Cortex of kidney (tissue), 1 donor: Measurements from ENCODE around the gene COL18A1.

ENCODE experiments used
- DNase-seq: peaks from one replicate; lab custom pipeline; 2025; lab: John Stamatoyannopoulos, UW

The COL18A1 gene

DNA sequence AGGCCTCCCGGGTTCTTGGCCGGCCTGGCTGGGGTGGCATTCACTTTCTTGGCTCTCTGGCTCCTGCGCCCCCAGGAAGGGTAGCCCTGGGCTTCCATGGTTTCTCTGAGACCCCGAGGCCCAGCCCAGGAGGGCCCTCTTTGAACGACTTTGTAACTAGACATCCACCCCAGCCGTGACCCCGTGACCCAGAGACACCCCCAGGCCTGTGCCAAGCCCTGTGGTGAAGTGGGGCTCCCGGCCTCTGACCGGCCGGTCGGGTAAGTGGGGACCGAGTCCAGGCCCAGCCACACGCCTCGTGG is 64.0 kb downstream of the COL18A1 start:
- DNase-seq = no peak

DNA sequence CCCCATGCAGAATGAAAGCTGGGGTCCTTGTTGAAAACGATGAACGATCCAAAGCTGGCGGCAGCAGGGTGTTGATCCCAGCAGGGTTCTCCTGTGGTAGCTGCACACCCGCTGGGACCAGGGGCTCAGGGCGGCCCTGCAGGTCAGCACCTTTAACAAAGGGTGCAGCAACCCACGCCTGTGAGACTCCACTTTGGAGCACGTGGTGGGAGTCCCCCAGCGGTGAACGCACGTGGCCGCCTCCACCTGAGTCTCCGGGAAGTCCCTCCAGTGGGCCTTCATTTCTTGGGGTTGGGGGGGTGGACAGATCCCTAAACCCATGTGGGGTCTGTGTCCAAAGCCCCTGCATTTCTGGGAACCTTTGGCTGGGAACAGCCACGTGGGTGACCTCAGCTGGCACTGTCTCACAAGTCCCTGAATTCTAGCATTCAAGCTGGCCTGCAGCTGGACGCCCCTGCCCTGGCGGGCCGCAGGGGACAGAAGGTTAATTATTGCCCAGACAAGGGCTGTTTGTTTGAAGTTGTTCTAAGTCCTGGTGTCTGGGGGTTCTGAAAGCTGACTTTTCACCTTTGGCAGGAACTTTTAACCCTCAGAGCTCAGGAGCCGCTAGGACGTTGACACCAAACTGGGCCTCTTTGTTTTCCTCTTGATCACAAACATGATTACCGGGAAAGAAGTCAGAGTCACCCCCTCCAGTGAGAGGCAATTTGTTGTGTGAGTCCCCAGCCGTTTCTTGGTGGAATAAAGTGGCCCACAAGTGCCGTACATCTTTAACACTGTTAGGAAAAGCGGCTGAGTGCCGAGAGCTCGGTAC is 64.5 kb downstream of the COL18A1 start:
- no peak for DNase-seq

DNA sequence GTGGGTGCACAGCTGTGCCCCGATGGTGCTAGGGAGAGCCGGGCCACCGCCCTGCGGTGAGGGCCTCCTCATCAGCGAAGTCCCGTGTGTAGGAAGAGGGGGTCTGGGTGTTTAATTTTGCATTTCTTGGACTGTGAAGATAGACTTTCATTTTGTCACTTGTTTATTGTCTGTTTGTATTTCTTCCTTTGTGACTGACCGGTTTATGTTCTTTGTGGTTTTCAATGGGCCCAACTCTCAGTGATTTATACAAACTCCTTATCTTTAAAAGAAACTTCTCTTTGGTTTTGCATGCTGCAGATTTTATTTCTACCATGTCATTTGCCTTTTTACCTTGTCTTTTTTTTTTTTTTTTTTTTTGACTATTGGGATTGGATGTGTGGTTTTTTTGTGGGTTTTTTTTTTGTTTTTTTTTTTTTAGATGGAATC is 65.1 kb downstream of the COL18A1 start:
- DNase-seq = no peak

DNA sequence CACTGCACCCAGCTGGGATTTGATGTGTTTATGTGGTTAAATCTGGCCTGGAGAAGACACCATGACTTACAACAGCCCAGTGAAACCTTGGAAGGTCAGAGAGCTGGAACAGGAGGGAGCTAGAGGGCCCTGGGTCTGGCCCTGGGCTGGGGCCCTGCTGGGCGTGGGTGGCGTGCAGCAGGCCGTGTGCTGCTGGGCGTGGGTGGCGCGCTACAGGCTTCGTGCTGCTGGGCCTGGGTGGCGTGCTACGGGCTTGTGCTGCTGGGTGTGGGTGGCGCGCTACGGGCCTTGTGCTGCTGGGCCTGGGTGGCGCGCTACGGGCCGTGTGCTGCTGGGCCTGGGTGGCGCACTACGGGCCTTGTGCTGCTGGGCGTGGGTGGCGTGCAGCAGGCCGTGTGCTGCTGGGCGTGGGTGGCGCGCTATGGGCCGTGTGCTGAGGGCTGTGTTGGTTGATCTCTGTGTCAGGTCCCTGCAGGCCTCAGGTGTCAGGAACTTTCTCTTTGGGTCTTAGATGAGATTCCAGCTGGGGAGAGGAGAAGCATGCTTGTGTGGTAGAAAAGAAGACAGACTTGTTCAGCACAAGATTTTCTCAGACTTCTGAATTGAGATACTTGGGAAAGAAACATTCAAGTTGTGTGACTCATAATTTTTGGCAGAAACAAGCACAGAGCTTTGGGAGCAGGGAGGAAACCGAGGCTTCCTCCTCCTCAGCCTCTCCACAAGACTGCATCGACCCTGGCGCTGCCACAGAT is 66.0 kb downstream of the COL18A1 start:
- no peak for DNase-seq

DNA sequence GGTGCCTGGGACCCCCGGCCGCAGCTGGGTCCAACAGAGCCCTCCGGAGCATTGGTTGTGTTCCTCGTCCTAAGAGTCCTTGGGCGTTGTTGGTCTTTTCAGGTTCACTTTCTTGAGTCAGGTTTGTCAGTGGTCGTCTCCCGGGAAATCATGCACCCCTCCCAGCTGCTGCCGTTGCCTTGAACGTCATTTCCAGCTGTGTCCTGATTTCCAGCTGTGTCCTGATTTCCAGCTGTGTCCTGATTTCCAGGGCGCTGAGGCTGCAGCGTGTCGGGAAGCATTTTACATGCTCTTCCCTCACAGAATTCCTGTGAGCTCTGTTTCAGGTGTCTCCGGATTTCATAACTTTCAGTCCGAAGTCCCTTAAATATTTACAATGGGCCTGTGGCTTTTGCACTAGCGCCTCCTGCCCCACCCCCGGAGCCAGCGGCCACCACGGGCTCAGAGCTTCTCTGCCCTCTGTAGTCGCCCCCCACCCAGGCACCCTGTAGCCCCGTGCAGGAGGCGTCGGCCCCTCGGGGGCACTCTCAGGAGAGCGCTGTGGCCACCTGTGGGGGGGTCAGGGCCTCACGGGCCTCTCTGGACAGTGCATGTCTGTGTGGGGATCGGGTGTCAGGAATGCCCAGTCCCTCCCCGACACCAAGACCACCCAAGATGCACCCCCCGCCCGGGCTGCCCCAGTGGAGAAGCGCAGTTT is 66.7 kb downstream of the COL18A1 start:
- no peak for DNase-seq

DNA sequence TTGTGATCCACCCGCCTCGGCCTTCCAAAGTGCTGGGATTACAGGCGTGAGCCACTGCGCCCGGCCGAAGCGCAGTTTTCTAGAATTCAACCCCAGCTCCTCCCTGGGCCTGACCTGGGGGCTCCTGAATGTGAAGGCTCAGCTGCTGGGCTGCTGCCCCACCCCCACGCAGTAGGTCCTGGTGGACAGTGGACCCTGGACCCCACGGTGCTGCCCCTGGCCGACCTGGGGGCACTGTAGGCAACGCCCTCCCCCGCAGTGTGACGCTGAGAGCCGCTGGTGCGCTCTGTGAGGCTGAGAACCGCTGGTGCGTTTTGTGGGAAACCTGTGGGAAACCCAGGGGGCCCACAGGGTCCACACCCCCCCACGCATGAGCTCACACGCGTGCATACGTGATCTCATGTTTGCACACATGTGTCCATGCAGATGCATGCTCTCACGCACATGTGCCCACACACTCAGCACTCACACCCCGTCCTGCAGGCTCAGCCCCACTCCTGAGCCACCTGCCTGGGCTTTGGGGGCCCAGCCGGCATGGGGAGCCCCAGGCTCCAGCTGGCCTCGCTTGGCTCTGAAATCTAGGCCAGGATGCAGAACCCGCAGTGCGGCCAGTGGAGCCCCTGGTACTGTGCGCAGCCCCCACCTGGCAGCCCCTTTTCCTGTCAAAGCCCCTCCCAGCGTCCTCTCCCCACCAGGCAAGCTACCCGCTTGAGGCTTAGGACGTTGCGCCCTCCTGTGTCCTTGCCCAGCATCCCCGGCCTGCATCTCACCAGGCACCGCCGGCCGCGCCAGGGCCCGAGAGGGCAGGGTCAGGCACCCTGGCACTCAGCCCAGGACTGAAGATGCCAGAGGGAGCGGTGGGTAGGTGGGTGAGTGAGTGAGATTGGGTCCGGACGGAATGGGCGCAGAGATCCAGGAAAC is 67.7 kb downstream of the COL18A1 start:
- DNase-seq = no peak

DNA sequence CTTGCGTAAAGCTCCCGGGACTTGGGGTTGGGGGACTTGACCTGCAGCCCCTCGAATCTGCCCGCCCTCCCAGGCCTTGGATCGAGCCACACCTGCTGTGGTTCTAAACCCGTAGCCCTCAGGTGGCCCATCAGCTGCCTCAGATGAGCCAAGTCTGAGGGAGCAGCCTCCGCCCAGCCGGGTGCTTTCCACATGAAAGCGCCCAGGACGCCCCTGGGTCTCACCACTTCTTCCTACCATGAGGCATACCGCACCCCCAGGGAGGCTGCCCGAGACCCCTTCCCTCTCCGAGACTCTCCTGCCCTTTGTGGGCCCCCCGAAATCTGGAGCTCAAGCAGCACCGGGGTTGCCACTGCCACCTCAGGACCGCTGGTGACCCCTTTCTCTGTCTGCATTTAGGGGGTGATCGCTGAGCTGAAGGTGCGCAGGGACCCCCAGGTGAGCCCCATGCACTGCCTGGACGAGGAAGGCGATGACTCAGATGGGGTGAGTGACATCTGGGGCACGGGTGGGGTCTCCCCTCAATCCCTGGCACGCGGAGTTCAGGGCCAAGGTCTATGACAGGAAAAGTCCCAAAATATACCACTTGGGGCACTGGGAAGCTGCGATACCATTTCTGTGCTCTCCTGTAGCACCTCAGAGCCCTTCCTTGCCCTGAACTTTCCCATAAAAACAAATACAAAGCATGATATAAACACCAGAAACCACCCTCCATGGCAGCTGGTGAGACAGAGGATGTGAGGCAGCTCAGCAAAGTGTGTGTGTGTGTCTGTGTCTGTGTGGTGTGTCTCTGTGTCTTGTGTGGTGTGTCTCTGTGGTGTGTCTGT is 68.7 kb downstream of the COL18A1 start:
- DNase-seq = no peak

DNA sequence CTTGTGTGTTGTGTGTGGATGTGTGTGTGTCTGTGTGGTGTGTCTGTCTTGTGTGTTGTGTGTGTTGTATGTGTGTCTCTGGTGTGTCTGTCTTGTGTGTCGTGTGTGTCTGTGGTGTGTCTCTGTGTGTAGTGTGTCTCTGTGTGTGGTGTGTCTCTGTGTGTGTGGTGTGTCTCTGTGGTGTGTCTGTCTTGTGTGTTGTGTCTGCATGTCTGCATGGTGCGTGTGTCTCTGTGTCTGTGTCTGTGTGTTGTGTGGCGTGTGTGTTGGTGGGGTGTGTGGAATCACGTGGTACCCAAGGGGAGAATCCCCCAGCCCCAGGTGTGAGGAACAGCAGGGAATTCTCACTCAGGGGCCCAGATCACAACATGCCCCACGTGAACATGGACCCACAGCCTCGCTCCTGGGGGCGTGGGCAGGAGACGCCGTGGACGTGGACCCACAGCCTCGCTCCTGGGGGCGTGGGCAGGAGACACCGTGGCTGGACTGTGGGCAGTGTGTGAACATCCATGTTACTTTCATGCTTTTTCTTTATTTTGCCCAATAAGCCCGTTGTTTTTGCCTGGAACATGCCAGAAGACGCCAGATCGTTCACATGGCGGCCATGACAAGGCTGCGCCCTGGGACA is 69.5 kb downstream of the COL18A1 start:
- no peak for DNase-seq

DNA sequence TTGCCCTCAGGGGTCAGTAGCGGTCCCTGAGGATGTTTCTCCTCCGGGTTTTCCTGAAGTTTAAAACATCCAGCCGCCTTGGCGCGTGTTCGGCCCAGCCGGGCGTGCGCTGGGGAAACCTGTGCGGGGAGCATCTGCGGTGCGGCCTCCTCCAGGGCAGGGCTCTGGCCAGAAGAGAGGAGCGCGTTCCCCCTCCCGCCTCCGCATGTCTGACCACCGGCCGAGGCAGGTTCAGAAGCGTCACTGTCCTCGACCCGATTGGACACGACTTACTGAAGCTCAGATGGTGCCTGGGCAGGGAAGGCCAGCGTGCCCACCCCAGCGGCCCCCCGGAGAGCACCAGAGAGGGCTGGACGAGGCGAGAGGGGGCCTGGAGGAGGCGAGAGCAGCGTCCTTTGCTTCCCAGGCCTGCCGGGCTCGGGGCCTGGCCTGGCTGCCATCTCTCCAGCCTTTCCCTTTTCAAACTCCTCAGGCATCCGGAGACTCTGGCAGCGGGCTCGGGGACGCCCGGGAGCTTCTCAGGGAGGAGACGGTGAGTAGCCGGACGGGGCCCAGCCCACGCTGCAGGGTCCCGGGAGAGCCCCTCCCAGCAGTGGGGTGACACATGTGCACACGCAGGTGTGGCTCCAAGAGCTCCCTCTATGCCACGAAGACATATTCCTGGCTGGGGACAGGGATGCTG is 70.2 kb downstream of the COL18A1 start:
- no peak for DNase-seq

DNA sequence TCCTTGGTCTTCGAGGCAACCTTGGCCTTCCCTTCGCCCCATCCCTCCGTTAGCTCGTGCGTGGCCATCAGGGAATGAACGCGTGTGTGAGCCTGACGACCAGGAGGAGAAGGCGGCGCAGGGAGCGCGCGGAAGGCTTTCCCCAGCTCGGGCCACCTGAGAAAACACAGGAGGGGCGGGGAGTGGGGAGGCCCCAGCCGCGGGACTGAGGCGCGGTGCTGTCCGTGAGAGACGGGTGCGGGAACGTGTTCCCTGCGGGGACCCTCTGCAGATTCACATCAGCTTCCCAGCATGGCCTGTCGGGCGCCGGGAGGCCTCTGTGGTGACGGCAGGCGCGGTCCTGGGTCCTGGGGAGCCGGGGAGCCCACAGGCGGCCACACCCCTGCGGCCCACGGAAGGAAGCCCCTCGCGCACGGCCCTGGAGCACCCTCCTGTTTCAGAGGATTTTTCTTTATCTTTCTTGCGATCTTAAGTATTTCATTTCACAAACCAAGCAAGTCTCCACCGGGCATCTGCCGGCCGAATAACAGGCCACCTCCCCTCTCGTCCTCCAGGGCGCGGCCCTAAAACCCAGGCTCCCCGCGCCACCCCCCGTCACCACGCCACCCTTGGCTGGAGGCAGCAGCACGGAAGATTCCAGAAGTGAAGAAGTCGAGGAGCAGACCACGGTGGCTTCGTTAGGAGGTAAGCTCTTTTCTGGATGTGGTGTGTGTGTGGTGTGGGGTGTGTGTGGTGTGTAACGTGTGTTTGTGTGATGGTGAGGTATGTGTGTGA is 71.0 kb downstream of the COL18A1 start:
- no peak for DNase-seq

DNA sequence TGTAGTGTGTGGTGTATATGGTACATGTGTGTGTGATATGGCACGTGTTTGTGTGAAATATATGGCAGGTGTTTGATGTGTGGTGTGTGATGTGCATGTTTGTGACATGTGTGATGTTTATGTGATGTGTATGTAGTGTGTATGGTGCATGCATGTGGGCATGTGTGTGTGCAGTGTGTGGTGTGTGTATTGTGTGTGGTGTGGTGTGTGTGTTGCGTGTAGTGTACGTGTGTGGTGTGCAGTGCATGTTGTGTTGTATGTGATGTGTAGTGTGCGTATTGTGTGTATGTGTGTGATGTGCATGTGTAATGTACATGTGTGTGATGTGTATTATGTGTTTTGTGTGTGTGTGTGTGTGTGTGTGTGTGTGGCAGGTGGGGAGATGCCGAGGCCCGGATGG is 71.6 kb downstream of the COL18A1 start:
- no peak for DNase-seq

DNA sequence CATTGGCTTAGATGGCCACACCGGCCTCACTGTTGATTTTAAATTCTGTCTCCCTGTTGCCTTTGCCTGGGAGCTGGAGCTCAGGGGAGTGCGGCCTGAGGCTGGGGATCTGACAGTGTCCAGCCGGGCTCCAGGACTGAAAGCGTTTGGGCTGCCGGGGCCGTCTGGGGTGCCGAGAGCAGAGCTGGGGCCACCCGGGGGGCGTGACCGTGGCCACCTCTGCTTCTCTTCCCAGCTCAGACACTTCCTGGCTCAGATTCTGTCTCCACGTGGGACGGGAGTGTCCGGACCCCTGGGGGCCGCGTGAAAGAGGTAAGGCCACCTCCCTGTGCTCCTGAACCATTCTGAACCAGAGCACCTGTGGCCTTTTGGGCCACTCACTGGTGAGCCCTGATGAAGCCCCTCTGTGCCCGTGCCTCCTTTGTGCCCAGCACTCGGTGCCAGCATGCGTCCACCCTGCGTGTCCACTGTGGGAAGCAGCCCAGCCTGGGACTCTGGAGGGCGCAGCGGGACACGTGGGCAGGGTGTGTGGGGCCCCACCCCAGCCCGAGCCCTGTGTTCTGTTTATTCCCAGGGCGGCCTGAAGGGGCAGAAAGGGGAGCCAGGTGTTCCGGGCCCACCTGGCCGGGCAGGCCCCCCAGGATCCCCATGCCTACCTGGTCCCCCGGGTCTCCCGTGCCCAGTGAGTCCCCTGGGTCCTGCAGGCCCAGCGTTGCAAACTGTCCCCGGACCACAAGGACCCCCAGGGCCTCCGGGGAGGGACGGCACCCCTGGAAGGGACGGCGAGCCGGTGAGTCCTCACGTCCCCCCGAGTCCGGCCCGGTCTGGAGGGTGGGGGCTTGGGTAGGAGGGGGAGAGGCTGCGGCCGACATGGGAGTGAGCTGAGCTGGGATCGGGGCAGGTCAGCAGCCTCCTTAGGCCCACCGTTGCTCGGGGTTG is 72.5 kb downstream of the COL18A1 start:
- DNase-seq = no peak

DNA sequence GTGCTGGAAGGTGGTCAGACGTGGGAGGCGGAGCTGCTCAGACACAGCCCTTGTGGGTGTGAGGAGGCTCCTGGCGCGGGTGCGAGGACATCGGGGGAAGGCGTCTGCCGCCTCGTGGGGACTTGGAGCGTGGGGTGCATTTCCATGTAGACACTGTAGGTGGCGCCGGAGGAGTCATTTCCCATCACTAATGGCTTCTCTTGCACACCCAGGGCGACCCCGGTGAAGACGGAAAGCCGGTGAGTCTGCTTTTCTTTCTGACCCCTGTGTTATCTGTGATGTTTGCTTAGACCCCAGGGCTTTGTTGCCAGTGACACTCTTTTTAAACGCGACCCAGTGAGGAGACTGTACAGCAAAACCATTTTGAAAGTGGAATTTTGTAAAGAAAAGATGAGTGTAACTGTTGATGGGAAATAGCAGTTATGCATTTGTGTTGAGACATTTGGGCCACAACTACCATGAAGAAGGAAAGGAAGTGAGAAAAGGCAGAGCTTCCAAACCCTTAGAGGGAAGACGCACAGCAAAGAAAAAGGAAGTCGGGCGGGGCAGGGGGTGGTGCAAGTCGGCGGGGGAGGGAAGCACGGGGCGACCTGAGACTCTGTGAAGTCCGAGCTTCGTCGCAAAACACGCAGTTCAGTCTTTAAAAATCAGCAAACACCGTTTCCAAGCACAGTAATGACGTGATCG is 73.3 kb downstream of the COL18A1 start:
- DNase-seq = no peak

DNA sequence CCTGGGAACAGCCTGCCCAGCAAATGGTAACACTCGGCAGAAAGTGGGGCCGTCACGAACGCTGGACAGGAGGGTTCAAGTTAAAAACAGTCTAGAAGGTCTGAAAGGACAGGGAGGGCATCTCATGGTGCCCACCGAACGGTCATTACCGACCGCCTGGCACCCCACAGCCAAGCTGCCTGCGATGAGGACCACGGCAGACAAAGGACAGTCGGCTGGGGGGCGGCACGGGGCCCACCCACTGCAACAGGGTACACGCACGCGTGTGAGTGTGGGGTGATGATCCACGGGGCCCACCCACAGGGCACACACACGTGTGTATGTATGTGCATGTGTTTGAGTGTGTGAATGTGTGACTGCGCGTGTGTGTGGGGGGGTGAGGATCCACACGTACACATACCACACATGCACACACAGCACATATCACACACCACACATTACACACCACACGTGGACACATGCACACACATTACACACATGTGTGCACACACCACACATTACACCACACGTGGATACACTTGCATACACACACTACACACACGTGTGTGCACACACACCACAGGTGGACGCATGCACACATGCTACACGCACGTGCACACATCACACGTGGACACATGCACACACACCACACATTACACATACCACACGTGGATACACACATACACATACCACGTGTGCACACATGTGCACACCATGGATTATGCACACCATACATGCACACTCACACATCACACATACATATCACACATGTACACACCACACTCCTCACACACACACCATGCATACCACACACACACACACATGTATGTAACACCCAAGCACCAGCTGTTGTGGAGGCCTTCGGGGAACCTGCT is 74.1 kb downstream of the COL18A1 start:
- no peak for DNase-seq

DNA sequence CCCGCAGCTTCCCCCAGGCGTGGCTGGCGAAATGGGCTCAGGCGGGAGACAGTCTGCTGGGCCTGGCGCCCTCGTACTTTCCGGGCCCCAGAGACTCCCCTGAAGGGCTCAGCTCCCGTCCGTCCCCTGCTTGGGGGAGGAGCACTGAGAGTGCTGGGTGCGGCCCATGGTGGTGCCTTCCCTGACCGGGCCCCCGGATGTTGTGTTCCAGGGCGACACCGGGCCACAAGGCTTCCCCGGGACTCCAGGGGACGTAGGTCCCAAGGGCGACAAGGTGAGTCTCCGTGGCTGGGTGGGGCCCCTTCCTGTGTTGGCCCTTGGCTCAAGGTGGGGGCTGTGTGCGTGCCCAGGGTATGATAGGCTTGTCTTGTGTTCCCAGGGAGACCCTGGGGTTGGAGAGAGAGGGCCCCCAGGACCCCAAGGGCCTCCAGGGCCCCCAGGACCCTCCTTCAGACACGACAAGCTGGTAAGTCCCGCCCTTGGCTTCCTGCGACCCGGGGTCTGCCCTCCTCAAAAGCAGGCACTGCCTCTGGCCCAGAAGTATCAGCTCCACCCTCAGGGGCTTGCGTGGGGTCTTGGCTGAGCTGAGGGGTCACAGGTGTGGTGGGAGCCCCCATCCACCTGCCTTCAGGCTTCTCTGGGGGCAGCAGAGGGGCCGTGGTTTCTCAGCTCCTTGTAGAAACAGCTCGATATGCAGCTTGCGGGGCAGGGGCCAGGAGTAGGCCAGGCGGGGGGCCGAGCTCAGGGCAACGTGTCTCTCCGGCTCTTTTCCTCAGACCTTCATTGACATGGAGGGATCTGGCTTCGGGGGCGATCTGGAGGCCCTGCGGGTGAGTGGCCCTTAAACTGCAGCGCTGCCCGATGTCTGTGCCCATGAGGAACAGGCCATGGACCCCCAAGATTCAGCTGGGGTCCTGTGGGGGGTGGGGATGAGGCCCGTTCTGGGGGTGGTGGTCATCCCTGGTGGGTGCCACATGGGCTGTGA is 75.0 kb downstream of the COL18A1 start:
- no peak for DNase-seq
